Measurements from ENCODE around the gene CWC27.
A peak's percentile ranks its signal among the peaks of the same experiment; 100 is the strongest.

CWC27 gene

DNA sequence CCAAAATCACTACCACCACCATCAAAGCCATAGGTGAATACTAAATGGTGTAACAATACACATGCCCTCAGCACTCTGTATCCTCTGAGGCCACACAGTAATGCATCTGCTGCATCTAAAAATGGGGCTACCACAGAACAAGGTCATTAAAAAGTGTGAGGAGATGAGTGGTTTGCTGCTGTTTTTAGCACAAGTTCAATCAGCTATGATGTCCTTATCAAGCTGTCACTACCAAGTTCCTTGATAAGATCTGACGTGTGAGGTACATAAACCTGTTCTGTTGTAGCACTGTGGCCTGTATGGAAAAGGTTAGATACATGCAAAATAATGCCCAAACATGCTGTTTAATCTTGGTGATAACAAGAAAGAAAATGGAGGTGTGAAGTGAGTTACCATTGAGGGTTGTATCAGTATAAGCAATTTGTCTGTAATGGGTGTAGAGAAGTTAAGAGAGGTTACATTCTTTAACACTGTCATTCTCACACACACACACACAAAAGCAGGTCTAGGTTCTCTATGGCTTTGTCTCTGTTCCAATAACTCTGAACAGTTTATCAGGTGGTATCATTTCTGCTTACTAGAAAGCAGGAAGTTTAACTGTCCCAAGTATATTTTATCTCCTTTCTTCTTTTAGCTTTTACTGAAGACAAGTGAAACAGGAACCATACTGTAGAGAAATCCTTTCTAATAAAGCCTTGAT lies 252.9 kb downstream of the CWC27 start:
- H3K27ac Mint-ChIP-seq = no peak overlapping the region
- H3K4me3 Mint-ChIP-seq = no peak overlapping the region
- no peaks in the 10 kb centered on the region for H3K27me3 Mint-ChIP-seq (ENCODE audit: low read depth)
- peaks cover 28% of the 10 kb centered on the region for H3K4me1 Mint-ChIP-seq (ENCODE audit: low read depth)
- H3K36me3 Mint-ChIP-seq (ENCODE audit: low read depth) = peaks cover 6% of the 10 kb centered on the region
- no peaks in the 10 kb centered on the region for H3K9me3 Mint-ChIP-seq

DNA sequence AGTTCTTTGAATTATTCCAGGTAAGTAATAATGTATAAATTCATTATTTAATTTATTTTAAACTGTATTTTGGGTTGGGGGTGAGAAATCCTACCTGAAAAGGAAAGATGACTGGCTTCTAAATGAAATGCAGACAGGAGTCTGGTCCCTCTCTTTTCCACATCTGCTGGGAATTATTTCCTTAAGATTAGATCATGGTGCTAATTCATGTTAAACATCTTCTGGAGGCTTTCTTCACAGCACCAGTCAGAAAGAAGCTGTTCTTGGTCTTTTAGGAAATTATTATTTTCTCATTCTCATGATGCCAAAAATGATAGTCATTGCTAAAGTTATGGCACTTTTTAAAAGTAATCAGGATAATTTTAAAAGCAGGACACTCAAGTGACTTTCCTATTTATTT lies 254.2 kb downstream of the CWC27 start:
- Mint-ChIP-seq H3K9me3 (no peaks in the 10 kb centered on the region), H3K27me3 (ENCODE audit: low read depth) (no peaks in the 10 kb centered on the region), H3K27ac (no peak overlapping the region), H3K36me3 (ENCODE audit: low read depth) (peaks cover 7% of the 10 kb centered on the region), H3K4me1 (ENCODE audit: low read depth) (peaks cover 29% of the 10 kb centered on the region), H3K4me3 (no peak overlapping the region)

DNA sequence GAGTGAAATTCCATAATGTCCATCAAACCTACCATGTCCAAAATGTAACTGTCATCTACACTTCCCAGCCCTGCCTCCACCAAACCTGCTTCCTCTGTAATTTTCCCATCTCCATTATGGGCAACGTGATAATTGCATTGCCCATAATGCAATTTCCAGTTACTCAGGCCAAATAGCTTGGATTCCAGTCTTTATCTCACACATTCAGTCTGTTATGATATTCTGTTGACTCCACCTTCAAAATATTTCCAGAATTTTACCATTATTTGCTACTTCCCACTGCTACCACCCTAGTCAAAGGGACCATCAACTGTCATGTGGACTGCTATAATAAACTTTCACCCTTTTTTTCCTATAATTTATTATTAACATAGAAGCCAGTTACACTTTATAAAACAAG lies 256.0 kb downstream of the CWC27 start:
- peaks cover 5% of the 10 kb centered on the region for H3K36me3 Mint-ChIP-seq (ENCODE audit: low read depth)
- no peaks in the 10 kb centered on the region for H3K27me3 Mint-ChIP-seq (ENCODE audit: low read depth)
- H3K4me1 Mint-ChIP-seq (ENCODE audit: low read depth) = peaks cover 25% of the 10 kb centered on the region
- H3K4me3 Mint-ChIP-seq = no peak overlapping the region
- H3K27ac Mint-ChIP-seq = no peak overlapping the region
- H3K9me3 Mint-ChIP-seq = no peaks in the 10 kb centered on the region

DNA sequence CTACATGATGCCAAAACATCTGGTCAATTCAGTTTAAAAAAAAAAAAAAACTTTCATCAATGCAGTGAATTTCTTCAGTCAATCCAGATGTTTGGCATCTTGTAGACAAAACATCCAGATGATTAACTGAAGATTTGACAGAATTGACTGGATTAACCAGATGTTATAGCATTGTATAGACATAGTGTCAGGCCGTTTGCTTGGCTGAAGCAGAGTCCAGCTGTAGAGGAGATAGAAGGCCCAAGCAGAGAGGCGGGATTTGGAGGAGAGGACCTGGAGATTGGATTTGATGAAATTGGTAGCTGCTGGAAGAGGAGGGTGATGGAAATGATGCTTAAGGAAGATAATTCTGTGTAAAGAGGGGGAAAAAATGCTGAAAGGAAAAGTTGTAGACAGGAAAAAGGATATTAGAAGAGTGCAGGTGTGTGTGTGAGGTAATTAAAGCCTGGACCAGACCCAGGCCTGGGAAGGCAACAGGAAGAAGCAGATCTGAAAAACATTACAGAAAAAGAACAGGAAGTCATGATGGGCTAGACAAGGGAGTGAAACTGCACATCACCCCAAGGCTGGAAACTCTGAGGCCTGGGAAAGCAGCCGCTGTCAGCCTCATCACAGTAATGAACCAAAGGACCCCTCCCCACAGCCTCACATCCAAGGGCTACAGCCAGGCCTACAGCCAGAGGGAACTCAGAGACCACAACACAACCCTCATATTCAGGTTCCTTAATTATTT lies 258.3 kb downstream of the CWC27 start:
- Mint-ChIP-seq H3K27me3 (ENCODE audit: low read depth) (no peaks in the 10 kb centered on the region), H3K4me3 (no peak overlapping the region), H3K4me1 (ENCODE audit: low read depth) (peaks cover 7% of the 10 kb centered on the region), H3K36me3 (ENCODE audit: low read depth) (peaks cover 2% of the 10 kb centered on the region), H3K9me3 (no peaks in the 10 kb centered on the region), H3K27ac (peak overlapping the region; percentile 53)

DNA sequence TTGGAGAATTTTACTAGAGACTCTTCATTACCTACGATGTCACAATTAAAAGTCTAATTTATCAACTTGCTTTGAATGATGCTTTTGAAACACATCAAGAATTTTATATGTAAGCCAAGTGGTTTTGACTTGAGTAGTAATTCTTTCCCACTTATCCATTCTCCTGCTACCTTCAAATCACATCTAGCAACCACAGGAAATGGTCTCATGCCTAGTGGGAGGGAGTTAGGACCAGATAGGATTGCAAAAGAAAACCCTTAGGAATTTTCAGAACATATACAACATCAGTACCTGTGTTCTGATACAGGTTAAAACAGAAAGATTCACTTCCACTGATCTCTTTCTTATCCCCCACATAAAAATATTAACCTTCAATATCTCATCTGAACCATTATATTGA lies 260.4 kb downstream of the CWC27 start:
- Mint-ChIP-seq H3K9me3 (no peaks in the 10 kb centered on the region), H3K27ac (no peak overlapping the region), H3K4me3 (no peak overlapping the region), H3K4me1 (ENCODE audit: low read depth) (peaks cover 6% of the 10 kb centered on the region), H3K27me3 (ENCODE audit: low read depth) (no peaks in the 10 kb centered on the region), H3K36me3 (ENCODE audit: low read depth) (peaks cover 2% of the 10 kb centered on the region)

DNA sequence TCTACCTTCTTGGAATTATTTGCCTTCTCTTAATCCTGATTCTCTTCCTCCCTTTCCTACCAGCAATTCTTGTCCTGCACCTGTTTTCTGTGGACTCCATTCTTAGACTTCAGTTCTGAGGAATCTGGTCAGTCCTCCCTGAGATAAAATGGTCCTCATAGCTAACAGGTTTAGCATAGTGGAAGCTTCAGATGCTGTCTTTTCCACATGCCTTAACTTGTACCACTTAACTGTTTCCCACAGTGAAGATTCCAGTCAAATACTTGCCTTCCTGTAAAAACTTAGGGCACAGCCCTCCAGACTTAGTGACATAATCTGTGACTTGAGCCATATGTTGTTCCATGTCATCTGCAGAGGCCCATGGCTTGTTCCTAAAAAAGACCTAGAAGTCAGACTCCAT lies 261.3 kb downstream of the CWC27 start:
- Mint-ChIP-seq H3K4me1 (ENCODE audit: low read depth) (peaks cover 6% of the 10 kb centered on the region), H3K4me3 (no peak overlapping the region)

DNA sequence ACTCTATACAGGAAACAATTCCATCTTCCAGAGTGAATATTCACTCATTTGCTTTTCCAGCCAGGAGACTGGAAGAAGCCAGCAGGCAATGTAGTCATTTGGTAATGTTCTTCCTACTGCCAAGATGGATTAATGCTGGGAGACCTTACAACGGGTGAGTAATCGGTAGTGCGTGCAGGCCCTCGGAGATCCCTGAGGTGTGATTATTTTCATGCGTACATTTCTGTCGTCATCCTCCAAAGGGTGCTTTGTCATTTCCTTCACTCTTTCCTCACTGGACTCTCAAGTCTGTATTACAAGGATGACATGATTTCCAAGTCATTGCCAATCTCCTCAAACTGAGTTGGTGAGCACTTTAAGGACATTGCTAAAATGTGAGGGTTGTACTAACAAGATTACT lies 263.5 kb downstream of the CWC27 start:
- Mint-ChIP-seq H3K27me3 (ENCODE audit: low read depth) (no peaks in the 10 kb centered on the region), H3K9me3 (no peaks in the 10 kb centered on the region), H3K4me1 (ENCODE audit: low read depth) (peaks cover 17% of the 10 kb centered on the region), H3K27ac (no peak overlapping the region), H3K4me3 (no peak overlapping the region), H3K36me3 (ENCODE audit: low read depth) (no peaks in the 10 kb centered on the region)

More for the DNA sequence above, 261.3 kb downstream of the CWC27 start:
- Mint-ChIP-seq H3K36me3 (ENCODE audit: low read depth) (peaks cover 2% of the 10 kb centered on the region), H3K27ac (no peak overlapping the region), H3K27me3 (ENCODE audit: low read depth) (no peaks in the 10 kb centered on the region), H3K9me3 (no peaks in the 10 kb centered on the region)

DNA sequence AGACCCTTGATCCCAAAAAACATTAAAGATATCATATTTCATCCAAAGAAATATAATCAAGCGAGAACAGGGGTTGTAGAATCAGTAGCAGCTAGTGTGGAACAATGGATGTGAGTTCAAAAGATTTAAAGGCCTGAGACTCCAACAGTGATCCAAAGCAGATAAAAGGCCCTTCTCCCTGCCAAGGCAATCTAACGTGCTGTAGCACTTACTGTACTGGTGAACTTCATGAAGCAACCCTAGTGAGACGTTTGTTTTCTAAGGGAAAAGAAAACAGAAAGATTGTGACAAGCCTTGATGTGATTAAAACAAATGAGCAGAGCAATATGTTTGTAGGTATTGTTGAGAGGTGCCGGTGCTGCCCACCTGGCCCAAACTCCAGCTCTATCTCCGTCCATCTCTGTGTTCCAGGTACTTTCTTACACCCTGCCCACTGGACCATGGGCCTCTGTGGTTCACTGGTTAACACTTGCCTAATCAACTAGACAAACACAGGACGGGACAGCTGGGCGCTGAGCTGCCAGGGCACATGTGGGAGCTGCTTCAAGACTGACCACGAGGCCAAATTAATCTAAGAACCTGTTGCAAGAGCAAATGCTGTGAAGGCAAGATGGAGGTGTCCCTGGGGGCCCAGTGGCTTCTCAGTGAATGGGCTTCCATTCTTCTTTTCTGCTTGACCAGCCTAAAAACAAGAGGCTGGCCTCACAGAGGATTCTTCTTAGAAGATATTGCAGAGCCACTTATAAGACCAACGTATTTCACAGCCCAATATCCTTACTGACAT lies 265.5 kb downstream of the CWC27 start:
- Mint-ChIP-seq H3K36me3 (ENCODE audit: low read depth) (no peaks in the 10 kb centered on the region), H3K9me3 (no peaks in the 10 kb centered on the region), H3K27me3 (ENCODE audit: low read depth) (no peaks in the 10 kb centered on the region)

DNA sequence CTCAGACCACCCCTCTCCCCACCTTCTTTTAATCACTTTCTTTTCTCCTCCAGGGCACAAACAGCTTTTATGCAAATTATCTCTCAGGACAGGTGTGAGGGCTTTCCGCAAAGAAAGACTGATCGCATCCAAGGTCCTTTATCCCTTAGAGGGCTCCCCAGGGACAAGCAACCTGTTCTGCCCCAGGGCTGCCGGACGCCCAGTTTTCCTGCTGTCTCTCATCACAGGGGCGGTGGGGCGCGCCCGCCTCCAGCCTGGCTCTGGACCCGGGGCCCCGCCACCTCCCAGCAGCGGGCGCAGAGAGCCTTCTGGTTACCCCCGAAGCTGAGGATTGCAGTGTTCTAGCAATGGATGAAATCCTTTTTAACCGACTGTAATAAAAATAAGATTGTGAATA lies 266.1 kb downstream of the CWC27 start:
- H3K27me3 Mint-ChIP-seq (ENCODE audit: low read depth) = no peaks in the 10 kb centered on the region
- H3K27ac Mint-ChIP-seq = peak overlapping the region; percentile 81
- peaks cover 31% of the 10 kb centered on the region for H3K4me1 Mint-ChIP-seq (ENCODE audit: low read depth)
- no peaks in the 10 kb centered on the region for H3K36me3 Mint-ChIP-seq (ENCODE audit: low read depth)
- no peaks in the 10 kb centered on the region for H3K9me3 Mint-ChIP-seq
- H3K4me3 Mint-ChIP-seq = peak overlapping the region; percentile 77

More for the DNA sequence above, 265.5 kb downstream of the CWC27 start:
- Mint-ChIP-seq H3K4me3 (peak overlapping the region; percentile 69), H3K4me1 (ENCODE audit: low read depth) (peaks cover 31% of the 10 kb centered on the region), H3K27ac (peak overlapping the region; percentile 59)

DNA sequence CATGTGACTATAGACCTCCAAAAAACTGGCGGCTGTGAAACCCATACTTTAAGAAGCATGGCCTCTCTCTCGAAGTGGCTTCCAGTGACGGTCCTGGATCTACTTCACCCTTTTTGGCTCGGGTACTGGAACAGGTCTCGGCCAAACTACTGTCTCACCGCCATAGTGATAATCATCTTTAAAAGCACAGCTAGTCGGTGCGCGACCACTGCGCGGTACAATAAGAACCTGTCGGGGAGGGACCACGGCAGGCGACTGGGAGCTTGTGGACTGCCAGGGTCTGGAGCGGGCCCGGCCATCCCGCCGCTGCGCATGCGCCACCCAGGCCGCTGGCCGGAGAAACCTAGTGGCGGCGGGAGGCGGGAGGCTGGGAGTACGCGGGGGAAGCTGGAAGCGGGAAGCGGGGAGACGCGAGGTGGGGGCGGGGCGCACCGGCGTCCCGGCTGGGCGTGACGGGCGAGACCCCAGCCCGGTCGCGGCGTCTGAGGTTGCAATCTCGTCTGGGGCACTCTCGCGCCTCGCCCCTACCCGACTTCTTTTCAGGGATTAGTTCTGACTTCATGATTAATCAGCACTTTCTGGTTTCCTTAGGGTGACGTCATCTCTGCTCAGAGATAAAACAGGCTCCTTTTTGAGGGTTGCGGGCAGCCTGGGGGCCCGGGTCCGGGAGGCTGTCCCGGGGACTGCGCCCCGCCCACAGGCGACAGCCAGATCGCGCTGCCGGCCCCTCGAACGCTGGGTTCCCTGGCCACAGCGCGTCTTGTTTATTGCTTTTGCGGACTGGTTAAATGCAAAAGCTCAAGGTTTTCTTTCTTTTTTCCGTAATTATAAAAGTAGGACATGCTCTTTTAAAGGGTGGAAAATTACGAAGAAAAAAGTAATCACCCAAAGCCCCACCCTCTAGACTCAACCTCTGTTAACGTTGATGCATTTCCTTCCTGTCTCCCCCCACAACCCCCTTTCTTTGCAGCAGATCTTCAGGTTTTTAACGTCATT lies 266.8 kb downstream of the CWC27 start:
- H3K36me3 Mint-ChIP-seq (ENCODE audit: low read depth) = no peaks in the 10 kb centered on the region
- peak overlapping the region; percentile 77 for H3K4me3 Mint-ChIP-seq
- H3K27me3 Mint-ChIP-seq (ENCODE audit: low read depth) = no peaks in the 10 kb centered on the region
- H3K27ac Mint-ChIP-seq = peak overlapping the region; percentile 81
- no peaks in the 10 kb centered on the region for H3K9me3 Mint-ChIP-seq
- peaks cover 31% of the 10 kb centered on the region for H3K4me1 Mint-ChIP-seq (ENCODE audit: low read depth)

DNA sequence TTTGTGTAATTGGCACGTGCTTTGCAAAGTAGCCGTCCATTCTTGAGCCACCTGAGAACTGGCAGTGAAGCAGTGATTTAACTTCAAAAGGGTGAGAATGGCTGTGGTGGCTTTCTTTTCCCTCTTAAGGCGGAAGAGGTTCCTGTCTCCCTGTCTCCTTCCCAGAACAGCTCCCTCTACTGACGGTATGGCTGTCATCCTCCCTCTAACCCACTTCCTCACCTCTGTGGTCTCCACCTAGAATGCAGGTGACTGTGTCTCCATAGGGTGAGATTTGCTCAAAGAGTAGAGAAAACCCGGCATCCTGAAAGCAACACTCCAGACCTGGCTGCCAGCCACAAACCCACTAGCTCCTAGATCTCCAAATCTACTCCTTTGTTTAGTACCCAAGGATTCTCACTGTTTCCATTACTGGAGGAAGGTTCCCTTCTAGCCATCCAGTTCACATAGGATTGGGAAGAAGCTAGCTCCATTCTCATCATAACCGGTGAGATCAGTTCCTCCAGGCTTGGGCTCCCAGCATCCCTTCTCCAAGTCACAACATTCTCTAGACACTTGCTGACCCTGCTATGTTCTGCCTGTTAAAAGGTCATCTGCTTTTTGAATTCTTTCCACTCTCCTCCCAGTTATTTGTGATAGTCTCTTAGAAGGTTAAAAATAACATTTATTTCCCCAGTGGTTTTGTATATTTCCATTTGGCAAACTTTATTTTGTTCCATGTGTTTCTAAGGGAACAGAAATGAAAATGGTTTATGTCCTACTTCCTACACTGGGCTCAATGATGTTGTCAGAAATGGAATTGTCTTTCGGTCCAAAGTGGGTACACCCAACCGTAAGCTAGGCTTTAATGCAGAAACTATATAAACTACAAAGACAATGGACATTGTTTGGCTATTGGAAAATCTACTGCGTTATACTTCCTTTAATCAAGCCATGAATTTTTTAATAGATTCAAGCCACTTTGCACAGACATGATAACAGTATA lies 269.4 kb downstream of the CWC27 start:
- Mint-ChIP-seq H3K9me3 (no peaks in the 10 kb centered on the region), H3K4me3 (no peak overlapping the region), H3K36me3 (ENCODE audit: low read depth) (no peaks in the 10 kb centered on the region), H3K27ac (peak overlapping the region; percentile 41), H3K4me1 (ENCODE audit: low read depth) (peaks cover 31% of the 10 kb centered on the region), H3K27me3 (ENCODE audit: low read depth) (no peaks in the 10 kb centered on the region)

DNA sequence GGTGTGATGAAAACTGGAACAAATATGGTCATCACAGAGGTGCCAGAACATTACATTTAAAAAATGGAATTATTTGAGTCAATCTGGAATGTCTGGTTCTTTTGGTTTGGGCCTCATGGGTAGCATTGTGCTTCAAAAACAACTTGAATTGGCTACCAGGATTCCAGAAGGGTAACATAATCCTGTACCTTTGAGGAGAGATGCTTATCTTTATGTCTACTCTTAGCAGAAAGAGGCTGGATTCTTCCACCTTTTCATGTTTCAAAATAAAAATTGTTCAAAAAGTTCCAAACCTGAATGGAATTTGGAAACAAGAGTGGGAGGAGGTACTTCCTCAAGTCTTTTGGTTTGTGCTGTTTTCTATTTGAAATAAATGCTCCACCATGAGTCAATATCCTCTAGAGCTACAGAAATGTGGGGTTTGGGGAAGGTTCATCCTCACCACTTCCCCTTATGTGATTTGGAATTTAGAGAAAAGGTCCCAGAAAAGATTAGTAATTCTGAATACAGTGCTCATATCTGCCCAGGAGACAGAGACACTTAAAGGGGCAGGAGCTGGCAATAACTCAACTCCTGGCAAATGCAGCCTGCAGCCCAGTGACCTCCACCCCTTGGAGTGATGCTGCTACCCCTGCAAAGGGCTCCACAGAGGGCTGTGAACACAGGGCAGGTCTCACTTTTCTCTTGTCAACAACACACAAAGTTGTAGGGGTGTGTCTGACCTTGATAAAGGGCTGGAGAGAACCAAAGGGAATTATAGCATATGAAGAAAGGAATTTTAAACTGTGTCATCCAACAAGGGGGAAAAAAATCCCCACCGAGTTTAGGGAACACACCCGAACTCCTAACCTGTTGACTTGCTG lies 272.8 kb downstream of the CWC27 start:
- H3K4me3 Mint-ChIP-seq = no peak overlapping the region
- H3K36me3 Mint-ChIP-seq (ENCODE audit: low read depth) = no peaks in the 10 kb centered on the region
- H3K4me1 Mint-ChIP-seq (ENCODE audit: low read depth) = peaks cover 22% of the 10 kb centered on the region
- no peak overlapping the region for H3K27ac Mint-ChIP-seq
- no peaks in the 10 kb centered on the region for H3K27me3 Mint-ChIP-seq (ENCODE audit: low read depth)
- no peaks in the 10 kb centered on the region for H3K9me3 Mint-ChIP-seq
